GM19395 (cell line): ENCODE results near the gene PLS3.
"Not testable (repeated sequence)": the region's sequence is repeated elsewhere in the genome, so short reads cannot be mapped to it uniquely, and the experiment has no call there.

Experiments used
- ATAC-seq: cut with Tn5 transposase; IDR thresholded peaks from one replicate; pipeline ENCODE4 v1.9.1; 2021; ENCODE audit warnings: mild to moderate bottlenecking, moderate library complexity; ENCODE audit not compliant: unreplicated experiment

Gene PLS3

DNA sequence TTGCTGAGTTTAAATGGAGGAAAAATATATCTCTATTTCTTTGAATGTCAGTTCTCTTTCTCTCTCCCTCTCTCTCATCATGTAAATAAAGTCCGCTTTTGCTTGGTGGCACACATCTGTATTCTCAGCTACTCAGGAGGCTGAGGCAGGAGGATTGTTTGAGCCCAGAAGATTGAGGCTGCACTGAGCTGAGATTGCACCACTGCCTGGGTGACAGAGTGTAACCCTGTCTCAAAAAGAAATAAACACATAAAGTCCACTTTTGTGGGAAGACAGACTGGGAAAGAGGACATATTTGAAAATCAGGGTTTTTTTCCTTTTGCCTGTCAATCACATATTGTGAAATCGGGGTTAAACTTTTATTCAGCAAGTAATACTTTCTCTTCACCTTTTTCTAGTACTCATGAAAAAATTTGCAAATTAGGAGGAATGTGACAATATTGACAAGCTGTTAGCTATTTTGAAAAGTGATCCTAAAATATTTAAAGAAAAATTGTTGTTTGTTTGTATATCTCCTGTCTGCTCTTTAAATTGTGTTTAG, 42.6 kb downstream of the PLS3 start:
- no peak for ATAC-seq

DNA sequence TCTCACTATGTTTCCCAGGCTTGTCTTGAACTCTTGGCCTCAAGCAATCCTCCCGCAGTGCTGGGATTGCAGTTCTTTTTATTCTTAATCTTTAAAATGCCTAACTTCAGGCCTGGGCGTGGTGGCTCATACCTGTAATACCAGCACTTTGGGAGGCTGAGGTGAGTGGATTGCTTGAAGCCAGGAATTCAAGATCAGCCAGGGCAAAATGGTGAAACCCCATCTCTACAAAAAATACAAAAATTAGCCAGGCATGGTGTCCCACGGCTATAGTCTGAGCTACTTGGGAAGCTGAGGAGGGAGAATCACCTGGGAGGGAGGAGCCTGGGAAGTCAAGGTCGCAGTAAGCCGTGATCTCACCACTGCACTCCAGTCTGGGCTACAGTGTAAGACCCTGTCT, 45.9 kb downstream of the PLS3 start:
- ATAC-seq = no peak

- no peak for ATAC-seq
Observed at GRCh38 chrX:115609621-115610020, 48.6 kb downstream of the PLS3 start.

DNA sequence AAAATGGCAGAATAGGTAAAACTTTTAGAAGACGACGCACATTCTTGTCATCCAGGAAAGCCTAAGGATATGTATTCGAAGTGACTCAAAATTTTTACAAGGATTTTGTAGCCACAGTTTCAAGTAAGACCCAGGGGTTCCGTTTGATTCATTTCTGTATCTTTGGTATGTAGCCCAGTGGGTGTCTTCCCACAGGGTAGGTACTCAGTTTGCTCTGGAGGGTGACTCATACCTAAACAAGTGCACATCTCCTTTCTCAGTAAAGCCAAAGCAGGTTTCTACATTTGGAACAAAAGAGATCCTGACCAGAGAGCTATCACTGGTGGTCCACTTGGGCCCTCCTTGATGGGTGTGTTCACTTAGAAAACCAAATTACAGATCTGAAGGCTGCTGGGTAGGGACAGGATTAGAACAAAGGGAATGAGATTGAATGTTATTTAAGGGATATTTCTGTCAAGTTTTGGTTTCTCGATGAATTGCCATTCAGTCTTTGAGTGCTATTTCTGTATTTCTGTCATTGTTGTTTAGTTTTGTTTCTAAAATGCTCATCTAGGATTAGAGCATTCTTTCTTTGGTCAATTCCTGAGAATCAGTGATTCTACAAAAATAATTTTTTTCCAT, 56.1 kb downstream of the PLS3 start:
- peak; percentile 98 for ATAC-seq

DNA sequence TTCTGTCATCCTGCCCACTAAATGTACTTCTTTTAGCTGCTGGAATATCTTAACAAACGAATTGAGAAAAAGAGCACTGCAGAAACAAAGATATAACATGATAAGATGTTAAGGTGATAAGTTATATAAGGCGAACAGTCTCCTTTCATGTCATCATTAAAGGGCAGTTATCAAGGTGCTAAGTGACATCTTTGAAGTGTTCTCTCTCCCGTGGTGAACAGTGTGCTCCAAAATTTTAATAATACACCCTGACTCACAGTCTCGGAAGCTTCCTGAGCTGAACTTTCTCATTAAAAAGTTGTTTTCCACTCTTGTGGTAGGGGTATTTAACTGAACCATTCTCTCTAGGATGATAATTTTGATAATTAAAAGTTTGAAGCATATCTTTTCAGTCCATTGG, 61.6 kb downstream of the PLS3 start:
- ATAC-seq = no peak

DNA sequence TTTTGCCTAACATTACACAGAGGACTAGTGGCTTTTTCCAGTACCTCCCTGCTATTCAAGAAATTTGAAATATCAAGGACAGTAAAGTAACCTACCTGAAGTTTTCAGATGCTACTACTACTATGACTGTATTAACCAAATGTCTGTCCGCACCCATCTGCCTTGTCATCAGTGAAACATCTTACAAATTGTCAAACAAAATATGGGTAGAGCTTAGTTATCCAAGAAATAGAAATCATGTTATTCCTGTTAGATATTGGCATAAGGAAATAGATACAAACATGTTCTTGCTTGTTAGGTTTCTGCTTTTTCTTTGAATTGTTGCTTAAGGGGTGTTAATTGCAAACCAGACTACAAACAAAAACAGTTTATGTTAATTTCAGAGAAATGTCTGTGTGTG, 63.9 kb downstream of the PLS3 start:
- no peak for ATAC-seq

DNA sequence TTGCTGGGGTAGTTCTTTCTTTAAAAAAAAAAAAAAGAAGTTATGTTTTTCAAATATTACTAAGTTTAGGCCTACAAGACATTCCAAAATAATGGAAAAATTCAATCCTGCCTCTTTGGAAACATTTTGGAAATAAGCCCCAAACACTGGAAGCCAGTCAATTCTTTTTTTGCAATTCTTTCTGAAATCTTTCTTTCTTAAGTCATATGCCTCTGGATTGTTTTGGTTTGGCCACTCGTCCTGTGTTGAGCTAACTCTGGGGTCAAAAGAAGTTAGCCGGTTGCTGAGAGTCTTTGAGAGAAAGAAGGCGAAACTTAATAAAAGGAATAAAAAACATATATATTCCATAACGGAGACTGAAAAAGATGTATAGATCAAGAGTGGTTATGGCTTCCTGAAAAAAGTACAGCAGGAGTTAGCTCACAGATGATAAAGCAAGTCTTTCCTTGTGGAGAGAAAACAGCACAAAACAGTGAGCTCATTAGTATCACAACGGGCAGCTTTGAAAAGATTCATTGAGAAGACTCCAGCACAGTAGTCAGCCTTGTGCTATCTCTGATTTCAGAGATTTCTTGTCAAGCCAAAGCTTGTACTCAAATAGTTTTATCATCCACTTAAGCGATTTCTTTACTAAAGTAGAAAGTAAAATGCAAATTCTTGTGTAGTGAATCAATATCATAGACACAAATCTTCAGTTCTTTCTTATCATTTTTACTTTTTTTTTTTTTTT, 64.8 kb downstream of the PLS3 start:
- no peak for ATAC-seq

GRCh38 chrX:115630204-115630603, 69.2 kb downstream of the PLS3 start:
- ATAC-seq = no peak

DNA sequence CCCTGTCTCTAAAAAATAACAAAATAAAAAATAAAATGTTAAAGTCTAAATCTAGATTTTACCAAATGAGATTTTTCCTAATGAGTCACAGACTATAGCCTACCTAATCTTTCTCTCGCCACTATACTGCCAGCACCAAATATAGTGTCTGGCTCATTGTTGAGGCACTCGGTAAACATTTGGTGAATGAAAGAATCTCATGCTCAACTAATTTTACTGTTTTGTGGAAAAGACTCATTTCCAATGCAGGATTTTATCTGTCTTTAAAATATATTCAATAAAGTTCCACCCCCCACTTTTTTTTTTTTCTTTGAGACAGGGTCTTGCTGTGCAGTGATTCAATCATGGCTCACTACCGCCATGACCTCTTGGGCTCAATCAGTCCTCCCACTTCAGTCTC, 71.5 kb downstream of the PLS3 start:
- ATAC-seq = no peak

DNA sequence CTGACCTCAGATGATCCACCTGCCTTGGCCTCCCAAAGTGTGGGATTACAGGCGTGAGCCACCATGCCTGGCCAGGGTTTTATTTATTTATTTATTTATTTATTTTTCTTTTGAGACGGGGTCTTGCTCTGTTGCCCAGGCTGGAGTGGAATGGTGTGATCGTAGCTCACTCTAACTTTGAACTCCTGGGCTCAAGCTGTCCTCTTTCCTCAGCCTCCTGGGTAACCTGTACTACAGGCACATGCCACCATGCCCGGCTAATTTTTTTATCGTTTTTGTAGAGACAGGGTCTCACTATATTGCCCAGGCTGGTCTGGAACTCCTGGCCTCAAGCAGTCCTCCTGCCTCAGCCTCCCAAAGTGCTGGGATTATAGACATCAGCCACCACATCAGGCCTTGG, 72.4 kb downstream of the PLS3 start:
- not testable (repeated sequence) for ATAC-seq

GRCh38 chrX:115639334-115639880, 78.4 kb downstream of the PLS3 start:
- ATAC-seq = no peak

- ATAC-seq = no peak
Observed at GRCh38 chrX:115642311-115642710, 81.3 kb downstream of the PLS3 start.

DNA sequence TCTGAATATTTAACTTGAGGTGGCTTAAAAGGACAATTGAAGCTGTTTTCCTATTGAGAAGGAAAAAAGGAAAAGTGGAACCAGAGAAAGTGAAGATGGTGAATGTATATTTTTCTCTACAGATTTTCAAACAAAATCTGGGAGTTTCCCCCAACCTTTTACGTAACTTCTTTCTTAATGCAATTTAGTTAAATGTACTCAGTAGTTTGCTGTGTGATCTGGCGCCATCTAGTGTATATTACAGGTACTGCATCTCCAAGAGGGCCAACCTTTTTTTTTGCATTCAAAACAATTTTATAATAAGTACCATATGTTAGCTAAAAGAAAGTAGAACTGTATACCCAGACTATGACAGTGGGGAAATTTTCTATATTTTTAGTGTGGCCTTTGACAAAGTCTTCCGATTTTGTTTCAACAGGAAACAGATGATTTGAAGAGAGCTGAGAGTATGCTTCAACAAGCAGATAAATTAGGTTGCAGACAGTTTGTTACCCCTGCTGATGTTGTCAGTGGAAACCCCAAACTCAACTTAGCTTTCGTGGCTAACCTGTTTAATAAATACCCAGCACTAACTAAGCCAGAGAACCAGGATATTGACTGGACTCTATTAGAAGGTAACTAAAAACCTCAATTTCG, 82.0 kb downstream of the PLS3 start:
- ATAC-seq = peak; percentile 71

- not testable (repeated sequence) for ATAC-seq
Observed at GRCh38 chrX:115644397-115644796, 83.4 kb downstream of the PLS3 start.

- no peak for ATAC-seq
Observed at GRCh38 chrX:115649461-115650063, 88.6 kb downstream of the PLS3 start.

- ATAC-seq = no peak
Observed at GRCh38 chrX:115650449-115650848, 89.5 kb downstream of the PLS3 start.

DNA sequence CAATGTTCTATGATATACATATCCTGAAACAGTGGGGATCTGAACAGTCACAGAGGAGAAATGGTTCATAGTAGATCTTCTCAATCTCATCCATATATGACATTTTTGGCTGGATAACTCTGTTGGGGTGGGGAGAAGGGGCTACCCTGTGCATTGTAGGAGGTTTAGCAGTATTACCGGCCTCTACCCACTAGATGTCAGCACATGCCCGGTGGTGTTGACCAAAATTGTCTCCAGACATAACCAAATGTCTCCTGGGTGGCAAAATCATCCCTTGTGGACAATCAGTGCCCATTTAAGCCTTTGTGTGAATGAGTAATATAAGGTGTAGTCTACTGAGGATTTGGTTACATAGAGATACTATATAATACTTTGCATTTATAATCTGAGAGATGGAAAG, 89.9 kb downstream of the PLS3 start:
- ATAC-seq = peak; percentile 86

DNA sequence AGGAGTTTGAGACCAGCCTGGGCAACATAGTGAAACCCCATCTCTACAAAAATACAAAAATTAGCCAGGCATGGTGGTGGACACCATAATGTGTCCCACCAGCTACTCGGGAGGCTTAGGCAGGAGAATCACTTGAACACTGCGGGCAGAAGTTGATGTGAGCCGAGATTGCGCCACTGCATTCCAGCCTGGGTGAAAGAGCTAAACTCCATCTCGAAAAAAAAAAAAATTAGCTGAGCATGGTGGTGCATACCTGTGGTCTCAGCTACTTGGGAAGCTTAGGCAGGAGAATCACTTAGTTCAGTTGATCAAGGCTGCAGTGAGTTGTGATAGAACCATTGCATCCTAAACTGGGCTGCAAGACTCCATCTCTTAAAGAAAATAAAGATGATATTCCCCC, 91.2 kb downstream of the PLS3 start:
- ATAC-seq = no peak

DNA sequence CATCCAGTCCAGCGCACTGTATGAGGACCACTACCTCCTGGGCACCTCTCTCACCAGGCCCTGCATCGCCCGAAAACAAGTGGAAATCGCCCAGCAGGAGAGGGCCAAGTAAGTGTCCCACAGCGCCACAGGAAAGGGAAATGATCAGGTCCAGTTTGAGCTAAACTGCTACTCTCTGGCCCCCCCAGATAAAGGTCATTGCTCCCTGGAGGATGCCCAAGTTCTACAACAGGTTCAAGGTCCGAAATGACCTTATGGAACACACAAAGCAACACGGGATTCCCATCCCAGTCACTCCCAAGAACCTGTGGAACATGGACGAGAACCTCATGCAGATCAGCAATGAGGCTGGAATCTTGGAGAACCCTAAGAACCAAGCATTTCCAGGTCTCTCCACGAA, 104.1 kb downstream of the PLS3 start:
- no peak for ATAC-seq

GRCh38 chrX:115679460-115679859, 118.5 kb downstream of the PLS3 start:
- no peak for ATAC-seq

DNA sequence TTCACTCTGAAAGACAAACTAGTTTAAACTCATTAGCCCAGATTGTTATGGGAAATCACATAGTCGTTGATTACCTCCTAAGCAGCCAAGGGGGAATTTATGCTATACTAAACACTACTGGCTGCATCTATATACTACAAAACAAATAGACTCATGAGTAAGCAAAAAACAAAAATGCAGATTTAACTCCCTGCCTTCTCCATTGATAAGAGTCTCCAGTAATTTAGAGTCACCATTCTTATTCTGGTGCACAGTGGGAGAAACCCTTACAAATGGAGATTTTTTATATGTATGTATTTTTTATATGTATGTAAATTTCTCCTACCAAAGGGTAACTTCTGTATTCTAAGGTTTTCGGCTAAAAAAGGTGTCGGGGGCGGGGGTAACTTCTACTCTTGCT, 126.6 kb downstream of the PLS3 start:
- no peak for ATAC-seq
